K562 (cell line): ENCODE data around the gene C11orf52. TPM values are rescaled to one million over a fixed set of nuclear protein-coding genes. Genes with fewer than 3 reads are reported as not detected.

Source experiments
- EHMT2 ChIP-seq: fragments of 450-650 bp; IDR thresholded peaks from 2 replicates; pipeline ENCODE4 v1.6.1; 2018; ENCODE audit warnings: antibody characterized with exemption
- HNRNPUL1 ChIP-seq: fragments of 200-400 bp; formaldehyde crosslinking; IDR thresholded peaks from 2 replicates; pipeline ENCODE4 v1.6.1; 2017; ENCODE audit warnings: low read length
- MAFG ChIP-seq: fragments of 450-650 bp; conservative IDR thresholded peaks from 2 replicates; pipeline ENCODE4 v1.6.1; 2016; ENCODE audit warnings: missing genetic modification characterization, missing compliant biosample characterization
- NFATC3 ChIP-seq: fragments of 450-650 bp; IDR thresholded peaks from 2 replicates; pipeline ENCODE4 v1.6.1; 2017; ENCODE audit warnings: mild to moderate bottlenecking
- PPARD ChIP-seq: fragments of 250-450 bp; sonication (Bioruptor Pico); IDR thresholded peaks from 2 replicates; pipeline ENCODE4 v1.8.0; 2022; ENCODE audit warnings: inconsistent platforms, mild to moderate bottlenecking, moderate library complexity
- RBBP5 ChIP-seq: fragments of 200-600 bp; sonication (generic); IDR thresholded peaks from 2 replicates; pipeline ENCODE4 v1.6.1; 2012; ENCODE audit warnings: borderline replicate concordance, mild to moderate bottlenecking, low read length, control low read depth, inconsistent platforms; ENCODE audit not compliant: insufficient read depth, poor library complexity, severe bottlenecking
- SUPT5H ChIP-seq: fragments of 450-650 bp; IDR thresholded peaks from 2 replicates; pipeline ENCODE4 v1.6.1; 2016
- TBP ChIP-seq: optimal IDR thresholded peaks from 2 replicates; pipeline ENCODE3; 2011; ENCODE audit warnings: low read depth, low read length, improper control_type of control experiment
- YY1 ChIP-seq, 3 experiments: IDR thresholded peaks; 2 replicates each; pipeline ENCODE4 v1.6.1; 2011; ENCODE audit warnings: low read length in 2 of 3, mild to moderate bottlenecking in 2 of 3, moderate library complexity in 2 of 3, borderline replicate concordance in 1 of 3, control low read depth in 1 of 3, low read depth in 1 of 3; ENCODE audit not compliant: insufficient read depth in 3 of 3, insufficient replicate concordance in 2 of 3, control insufficient read depth in 1 of 3, insufficient read length in 1 of 3; ENCODE audit errors: extremely low read depth in 1 of 3
- ZBTB43 ChIP-seq: sonication (generic); formaldehyde crosslinking; IDR thresholded peaks from 2 replicates; pipeline ENCODE4 v1.8.0; 2023; ENCODE audit warnings: mild to moderate bottlenecking, missing genetic modification reagents
- ZBTB7A ChIP-seq: IDR thresholded peaks from 2 replicates; pipeline ENCODE4 v1.6.1; 2011; ENCODE audit warnings: low read depth, mild to moderate bottlenecking, low read length, moderate library complexity, borderline replicate concordance; ENCODE audit not compliant: control insufficient read depth
- ZC3H4 ChIP-seq: sonication (generic); formaldehyde crosslinking; IDR thresholded peaks from 2 replicates; pipeline ENCODE4 v1.9.0; 2021; ENCODE audit warnings: missing genetic modification reagents, borderline replicate concordance
- ZNF133 ChIP-seq: fragments of 250-450 bp; sonication (Bioruptor Pico); IDR thresholded peaks from 2 replicates; pipeline ENCODE4 v1.4.0; 2020; ENCODE audit warnings: mild to moderate bottlenecking
- ZNF146 ChIP-seq: IDR thresholded peaks from one replicate; pipeline ENCODE4 v1.6.1; 2018; ENCODE audit warnings: missing compliant biosample characterization; ENCODE audit not compliant: unreplicated experiment
- ZNF174 ChIP-seq: fragments of 250-450 bp; sonication (Bioruptor Pico); IDR thresholded peaks from 2 replicates; pipeline ENCODE4 v1.4.0; 2020; ENCODE audit warnings: mild to moderate bottlenecking
- ZNF77 ChIP-seq: fragments of 250-450 bp; sonication (Bioruptor Pico); IDR thresholded peaks from 2 replicates; pipeline ENCODE4 v1.5.0; 2020
- polyA plus RNA-seq, 8 experiments: library from polyadenylated mRNA; depleted of rRNA in 4 of 8; stranded (reverse) in 5 of 8; unstranded in 3 of 8; fragments of >200 nt; fragmentation: Nextera tagmentation in 2 of 8; fragmentation: Illumina TruSeq in 1 of 8; extraction: Ambion mirVana in 2 of 8; extraction: Trizol in 1 of 8; gene quantifications; 2 replicates each; pipeline versions ENCODE4 v1.2.1 to v1.2.3, GENCODE V29; 2011 to 2014; ENCODE audit warnings: inconsistent platforms in 1 of 8, missing spikeins in 1 of 8
- total RNA-seq, 7 experiments: library from RNA; depleted of rRNA in 6 of 7; stranded (reverse); fragments of >200 nt in 6 of 7; fragmentation: Illumina TruSeq in 2 of 7; extraction: Trizol in 2 of 7; gene quantifications; 2 replicates each; pipeline versions ENCODE4 v1.2.1 to v1.2.3, GENCODE V29; 2011 to 2021; ENCODE audit warnings: low replicate concordance in 1 of 7
- TF ChIP-seq, protein P1 (sequence below): fragments of 250-450 bp; sonication (Bioruptor Pico); IDR thresholded peaks from 2 replicates; pipeline ENCODE4 v1.5.0; 2021; ENCODE audit warnings: mild to moderate bottlenecking, moderate library complexity
- TF ChIP-seq, protein P2 (sequence below): fragments of 450-650 bp; IDR thresholded peaks from 2 replicates; pipeline ENCODE4 v1.6.1; 2017; ENCODE audit warnings: antibody characterized with exemption, mild to moderate bottlenecking

Gene C11orf52
- total and polyA plus RNA-seq, 9 of the 15 experiments (the other 6 are each of a cell fraction or from before 2014, with no cell fraction given), result 0.29 to 2.9 (median 1.0) TPM

- TF ChIP-seq, protein P1, sequence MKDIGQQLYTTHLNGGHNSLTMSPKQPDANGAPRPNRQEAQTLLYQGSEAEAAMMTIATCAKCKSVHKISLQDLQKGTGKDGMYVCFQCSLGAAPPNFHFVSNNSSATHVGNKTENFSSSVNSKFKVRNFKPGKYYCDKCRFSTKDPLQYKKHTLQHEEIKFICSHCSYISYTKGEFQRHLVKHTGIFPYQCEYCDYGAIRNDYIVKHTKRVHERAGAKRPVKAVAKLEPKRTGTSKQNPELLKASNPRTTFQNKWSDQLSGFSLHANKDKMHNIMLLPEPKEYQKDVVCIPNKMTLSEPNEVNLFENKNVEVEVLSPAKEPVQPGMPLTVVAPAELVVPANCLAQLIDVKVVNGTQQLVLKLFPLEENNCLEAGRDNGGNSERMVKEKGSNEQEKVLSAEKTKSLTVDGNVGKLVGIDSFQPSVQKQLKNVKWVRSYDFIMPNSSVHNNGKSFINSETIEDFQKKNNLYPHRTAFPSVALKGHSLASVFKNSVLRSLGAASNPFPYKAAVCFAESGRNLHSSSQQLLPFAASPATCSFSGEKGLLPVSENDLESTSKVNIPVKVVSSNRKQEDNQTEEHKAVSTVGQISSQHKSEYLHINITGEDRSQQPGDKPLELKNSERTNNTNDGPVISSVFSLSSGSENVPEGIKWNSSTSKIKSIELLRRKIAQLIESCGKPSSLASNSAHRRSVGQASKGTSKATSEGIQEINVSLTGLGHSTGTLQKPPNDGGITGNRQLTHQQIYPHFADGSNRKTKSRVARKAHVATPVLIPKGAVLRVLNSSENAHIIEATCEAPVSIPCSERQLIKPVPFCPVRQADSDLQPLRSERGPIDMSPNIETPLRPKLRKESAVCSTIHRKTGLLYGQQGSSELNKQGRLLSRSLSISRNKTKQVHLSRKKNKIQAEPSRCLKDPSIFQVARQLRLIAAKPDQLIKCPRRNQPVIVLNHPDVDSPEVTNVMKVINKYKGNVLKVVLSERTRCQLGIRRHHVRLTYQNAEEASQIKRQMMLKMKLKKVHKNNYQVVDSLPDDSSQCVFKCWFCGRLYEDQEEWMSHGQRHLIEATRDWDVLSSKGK, result no peak
- TF ChIP-seq, protein P2, sequence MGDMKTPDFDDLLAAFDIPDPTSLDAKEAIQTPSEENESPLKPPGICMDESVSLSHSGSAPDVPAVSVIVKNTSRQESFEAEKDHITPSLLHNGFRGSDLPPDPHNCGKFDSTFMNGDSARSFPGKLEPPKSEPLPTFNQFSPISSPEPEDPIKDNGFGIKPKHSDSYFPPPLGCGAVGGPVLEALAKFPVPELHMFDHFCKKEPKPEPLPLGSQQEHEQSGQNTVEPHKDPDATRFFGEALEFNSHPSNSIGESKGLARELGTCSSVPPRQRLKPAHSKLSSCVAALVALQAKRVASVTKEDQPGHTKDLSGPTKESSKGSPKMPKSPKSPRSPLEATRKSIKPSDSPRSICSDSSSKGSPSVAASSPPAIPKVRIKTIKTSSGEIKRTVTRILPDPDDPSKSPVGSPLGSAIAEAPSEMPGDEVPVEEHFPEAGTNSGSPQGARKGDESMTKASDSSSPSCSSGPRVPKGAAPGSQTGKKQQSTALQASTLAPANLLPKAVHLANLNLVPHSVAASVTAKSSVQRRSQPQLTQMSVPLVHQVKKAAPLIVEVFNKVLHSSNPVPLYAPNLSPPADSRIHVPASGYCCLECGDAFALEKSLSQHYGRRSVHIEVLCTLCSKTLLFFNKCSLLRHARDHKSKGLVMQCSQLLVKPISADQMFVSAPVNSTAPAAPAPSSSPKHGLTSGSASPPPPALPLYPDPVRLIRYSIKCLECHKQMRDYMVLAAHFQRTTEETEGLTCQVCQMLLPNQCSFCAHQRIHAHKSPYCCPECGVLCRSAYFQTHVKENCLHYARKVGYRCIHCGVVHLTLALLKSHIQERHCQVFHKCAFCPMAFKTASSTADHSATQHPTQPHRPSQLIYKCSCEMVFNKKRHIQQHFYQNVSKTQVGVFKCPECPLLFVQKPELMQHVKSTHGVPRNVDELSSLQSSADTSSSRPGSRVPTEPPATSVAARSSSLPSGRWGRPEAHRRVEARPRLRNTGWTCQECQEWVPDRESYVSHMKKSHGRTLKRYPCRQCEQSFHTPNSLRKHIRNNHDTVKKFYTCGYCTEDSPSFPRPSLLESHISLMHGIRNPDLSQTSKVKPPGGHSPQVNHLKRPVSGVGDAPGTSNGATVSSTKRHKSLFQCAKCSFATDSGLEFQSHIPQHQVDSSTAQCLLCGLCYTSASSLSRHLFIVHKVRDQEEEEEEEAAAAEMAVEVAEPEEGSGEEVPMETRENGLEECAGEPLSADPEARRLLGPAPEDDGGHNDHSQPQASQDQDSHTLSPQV, result peak; percentile 83
- TF ChIP-seq YY1 (IDR thresholded peaks at IDR 0.05; ENCODE audit: borderline replicate concordance in 1 of 3, control insufficient read depth in 1 of 3, extremely low read depth in 1 of 3, insufficient read depth in 3 of 3, insufficient read length in 1 of 3, insufficient replicate concordance in 2 of 3, low read depth in 1 of 3, low read length in 2 of 3) (peak in 1 of 3 experiments; percentile 39), ZNF133 (CRISPR knock-in tag) (no peak), PPARD (CRISPR knock-in tag) (no peak), RBBP5 (peak; percentile 35), HNRNPUL1 (no peak), SUPT5H (peak; percentile 88), EHMT2 (no peak), ZBTB43 (no peak), ZNF146 (no peak), MAFG (tag) (no peak), ZNF77 (CRISPR knock-in tag) (no peak), ZBTB7A (peak; percentile 38; the same call in 1 of the 2 replicates), NFATC3 (no peak; the same call in 1 of the 2 replicates), ZC3H4 (no peak), TBP (no peak), ZNF174 (CRISPR knock-in tag) (no peak)
These were observed 8.0 kb downstream of the C11orf52 start (continued) for GRCh38 chr11:111926505-111927391.
